H1 (cell line): Measurements from ENCODE around the gene ZNF423. TPM values are rescaled to one million over a fixed set of nuclear protein-coding genes. Genes with fewer than 3 reads are reported as not detected.
A peak's percentile ranks its signal among the peaks of the same experiment; 100 is the strongest.

Source experiments
- CTCF ChIA-PET: fragments of 300-600 bp; sonication (Branson Sonifier 250); formaldehyde crosslinking; loops from one replicate; lab custom pipeline; 2021; ENCODE audit not compliant: partially characterized antibody; lab: Charles Lee
- POLR2A ChIA-PET: fragments of 300-600 bp; sonication (Branson Sonifier 250); formaldehyde crosslinking; loops from one replicate; lab custom pipeline; 2021; ENCODE audit warnings: inconsistent platforms; ENCODE audit not compliant: partially characterized antibody; lab: Charles Lee
- DNase-seq, 2 experiments: peaks; one replicate each; pipeline versions ENCODE4 v3.0.0 to v3.0.0-alpha.2; 2010 to 2022; ENCODE audit warnings: low spot score in 2 of 2, low read depth in 1 of 2, mixed read lengths in 1 of 2
- FAIRE-seq: peaks from 2 replicates; lab custom pipeline; 2011; peaks lifted over from hg19 to GRCh38; lab: Jason Lieb, UNC
- H2AFZ ChIP-seq: 2 replicates; pipeline ENCODE4 v1.8.1; 2012; ENCODE audit warnings: low read length, inconsistent platforms
- H2AK5ac ChIP-seq: 2 replicates; pipeline ENCODE4 v1.6.1; 2013; ENCODE audit warnings: low read depth, low read length
- H2BK120ac ChIP-seq: replicated peaks from 2 replicates; pipeline ENCODE3; 2013; ENCODE audit warnings: low read depth, low read length, inconsistent platforms
- H2BK12ac ChIP-seq: 2 replicates; pipeline ENCODE4 v1.6.1; 2013; ENCODE audit warnings: low read depth, low read length
- H2BK15ac ChIP-seq: 2 replicates; pipeline ENCODE4 v1.6.1; 2013; ENCODE audit warnings: low read length
- H2BK20ac ChIP-seq: 2 replicates; pipeline ENCODE4 v1.6.1; 2013; ENCODE audit warnings: low read length
- H2BK5ac ChIP-seq: 2 replicates; pipeline ENCODE4 v1.6.1; 2013; ENCODE audit warnings: low read depth, low read length
- H3K14ac ChIP-seq: 2 replicates; pipeline ENCODE4 v1.6.1; 2013; ENCODE audit warnings: inconsistent platforms; ENCODE audit not compliant: insufficient read length
- H3K18ac ChIP-seq: 2 replicates; pipeline ENCODE4 v1.6.1; 2013; ENCODE audit warnings: low read length; ENCODE audit errors: extremely low read depth
- H3K23ac ChIP-seq: 2 replicates; pipeline ENCODE4 v1.6.1; 2013; ENCODE audit warnings: inconsistent platforms; ENCODE audit not compliant: insufficient read length
- H3K23me2 ChIP-seq: 2 replicates; pipeline ENCODE4 v1.6.1; 2013; ENCODE audit warnings: low read depth, low read length
- H3K27ac ChIP-seq: 2 replicates; pipeline ENCODE4 v1.6.1; 2011; ENCODE audit warnings: low read depth, low read length, inconsistent platforms
- H3K27me3 ChIP-seq, 4 experiments: replicated peaks in 1 of 4; 1 replicate in 1 of 4; 2 replicates in 3 of 4; pipeline versions ENCODE4 v1.6.1 to v1.8.1; 2011 to 2013; ENCODE audit warnings: low read length in 3 of 4, mild to moderate bottlenecking in 3 of 4, inconsistent platforms in 2 of 4, mixed read lengths in 2 of 4, moderate library complexity in 1 of 4; ENCODE audit not compliant: control insufficient read depth in 3 of 4, insufficient read depth in 3 of 4; ENCODE audit errors: extremely low read depth in 1 of 4
- H3K36me3 ChIP-seq, 4 experiments: 2 replicates each; pipeline versions ENCODE4 v1.6.1 to v1.8.1; 2011 to 2013; ENCODE audit warnings: mild to moderate bottlenecking in 4 of 4, low read length in 3 of 4, moderate library complexity in 2 of 4, control low read depth in 1 of 4, inconsistent platforms in 1 of 4; ENCODE audit not compliant: insufficient read depth in 4 of 4, control insufficient read depth in 2 of 4
- H3K4ac ChIP-seq: replicated peaks from 2 replicates; pipeline ENCODE3; 2013; ENCODE audit warnings: low read length, low read depth, mixed read lengths, inconsistent platforms; ENCODE audit not compliant: insufficient read length
- H3K4me1 ChIP-seq, 4 experiments: replicated peaks in 1 of 4; 1 replicate in 1 of 4; 2 replicates in 3 of 4; pipeline versions ENCODE4 v1.6.1 to v1.8.1; 2011 to 2013; ENCODE audit warnings: low read length in 3 of 4, inconsistent platforms in 2 of 4, mixed read lengths in 1 of 4; ENCODE audit not compliant: insufficient read depth in 4 of 4, control insufficient read depth in 3 of 4
- H3K4me2 ChIP-seq, 2 experiments: 2 replicates each; pipeline versions ENCODE4 v1.6.1 to v1.8.1; 2011 to 2013; ENCODE audit warnings: low read depth in 2 of 2, low read length in 2 of 2, control low read depth in 1 of 2, inconsistent platforms in 1 of 2, mild to moderate bottlenecking in 1 of 2; ENCODE audit not compliant: insufficient read depth in 1 of 2
- H3K4me3 ChIP-seq, 4 experiments: fragments of 200-600, 300-600 bp in 1 of 4; sonication (generic), shearing (Covaris generic), sonication (Bioruptor Twin) in 1 of 4; 2 replicates each; pipeline versions ENCODE4 v1.5.1 to v1.8.1; 2011 to 2016; ENCODE audit warnings: low read length in 4 of 4, low read depth in 3 of 4, control low read depth in 2 of 4, inconsistent platforms in 2 of 4, mild to moderate bottlenecking in 2 of 4, mixed read lengths in 1 of 4, moderate library complexity in 1 of 4; ENCODE audit not compliant: insufficient read depth in 2 of 4; ENCODE audit errors: extremely low read depth in 1 of 4
- H3K56ac ChIP-seq: replicated peaks from 2 replicates; pipeline ENCODE3; 2013; ENCODE audit warnings: low read depth, mild to moderate bottlenecking, mixed read lengths, low read length, inconsistent platforms; ENCODE audit not compliant: insufficient read length
- H3K79me1 ChIP-seq: 2 replicates; pipeline ENCODE4 v1.6.1; 2013; ENCODE audit warnings: low read depth, low read length, control low read depth
- H3K79me2 ChIP-seq, 2 experiments: 2 replicates each; pipeline versions ENCODE4 v1.6.1 to v1.8.1; 2012 to 2013; ENCODE audit warnings: low read length in 2 of 2, mild to moderate bottlenecking in 2 of 2, inconsistent platforms in 1 of 2; ENCODE audit not compliant: insufficient read depth in 2 of 2, control insufficient read depth in 1 of 2
- H3K9ac ChIP-seq, 4 experiments: replicated peaks in 1 of 4; 1 replicate in 1 of 4; 2 replicates in 3 of 4; pipeline versions ENCODE4 v1.6.1 to v1.8.1; 2011 to 2013; ENCODE audit warnings: low read depth in 3 of 4, low read length in 3 of 4, control low read depth in 2 of 4, mild to moderate bottlenecking in 2 of 4, moderate library complexity in 2 of 4, inconsistent platforms in 1 of 4; ENCODE audit errors: extremely low read depth in 1 of 4
- H3K9me3 ChIP-seq, 2 experiments: 2 replicates each; pipeline versions ENCODE4 v1.6.1 to v1.8.1; 2012 to 2013; ENCODE audit warnings: mild to moderate bottlenecking in 2 of 2, moderate library complexity in 2 of 2, control low read depth in 1 of 2, inconsistent platforms in 1 of 2, low read depth in 1 of 2, low read length in 1 of 2, mixed read lengths in 1 of 2; ENCODE audit not compliant: insufficient read depth in 2 of 2
- H4K20me1 ChIP-seq, 2 experiments: replicated peaks in 1 of 2; 2 replicates each; pipeline versions ENCODE3 to v1.8.1; 2011 to 2013; ENCODE audit warnings: inconsistent platforms in 2 of 2, low read length in 2 of 2, mild to moderate bottlenecking in 1 of 2; ENCODE audit not compliant: insufficient read depth in 2 of 2, control insufficient read depth in 1 of 2
- H4K5ac ChIP-seq: 2 replicates; pipeline ENCODE4 v1.6.1; 2013; ENCODE audit warnings: low read length, low read depth, mixed read lengths, inconsistent platforms; ENCODE audit not compliant: insufficient read length
- H4K8ac ChIP-seq: 2 replicates; pipeline ENCODE4 v1.8.0; 2013; ENCODE audit warnings: mild to moderate bottlenecking, moderate library complexity, low read length, inconsistent platforms; ENCODE audit not compliant: insufficient read depth; ENCODE audit errors: extremely low read depth
- H4K91ac ChIP-seq: replicated peaks from 2 replicates; pipeline ENCODE3; 2013; ENCODE audit warnings: low read length, mixed read lengths, inconsistent platforms; ENCODE audit not compliant: insufficient read length
- EGR1 ChIP-seq: IDR thresholded peaks from 2 replicates; pipeline ENCODE4 v1.6.1; 2011; ENCODE audit warnings: low read depth, low read length, borderline replicate concordance
- JUN ChIP-seq: IDR thresholded peaks from 2 replicates; pipeline ENCODE4 v1.6.1; 2011; ENCODE audit warnings: low read depth, mild to moderate bottlenecking, improper control_type of control experiment, low read length
- KDM4A ChIP-seq: IDR thresholded peaks from one replicate; pipeline ENCODE4 v1.7.1; 2012; ENCODE audit warnings: low read depth, mild to moderate bottlenecking, moderate library complexity, low read length, inconsistent platforms; ENCODE audit not compliant: severe bottlenecking
- POLR2A ChIP-seq, 2 experiments: IDR thresholded peaks; 1 replicate in 1 of 2; 2 replicates in 1 of 2; pipeline ENCODE4 v1.6.1; 2011; ENCODE audit warnings: low read depth in 2 of 2, low read length in 2 of 2, mild to moderate bottlenecking in 2 of 2; ENCODE audit errors: control extremely low read depth in 1 of 2
- RFX5 ChIP-seq: IDR thresholded peaks from 2 replicates; pipeline ENCODE4 v1.6.1; 2011; ENCODE audit warnings: low read depth, low read length, improper control_type of control experiment, borderline replicate concordance
- SUZ12 ChIP-seq: fragments of 200-600 bp; sonication (generic); IDR thresholded peaks from 2 replicates; pipeline ENCODE4 v1.6.1; 2012; ENCODE audit warnings: mild to moderate bottlenecking, inconsistent platforms, low read length, moderate library complexity, mixed read lengths
- YY1 ChIP-seq: IDR thresholded peaks from 2 replicates; pipeline ENCODE4 v1.6.1; 2011; ENCODE audit warnings: low read depth, mild to moderate bottlenecking, low read length
- WGBS, 2 experiments: shearing (Covaris generic) in 1 of 2; methylation state at CpG; one replicate each; pipeline versions ENCODE4 v1.1.6 to v1.1.7; 2013 to 2015; ENCODE audit warnings: low lambda C conversion rate in 2 of 2, mixed read lengths in 2 of 2, inconsistent platforms in 1 of 2, low coverage in 1 of 2, missing lambda C conversion rate in 1 of 2; ENCODE audit not compliant: insufficient replicate concordance in 2 of 2, insufficient coverage in 1 of 2, insufficient read length in 1 of 2; ENCODE audit errors: extremely low coverage in 1 of 2, missing lambda C conversion rate in 1 of 2; 5-methylcytosine and 5-hydroxymethylcytosine counted together
- polyA plus RNA-seq, 7 experiments: library from polyadenylated mRNA; depleted of rRNA in 3 of 7; stranded (reverse) in 5 of 7; unstranded in 2 of 7; fragments of >200 nt in 5 of 7; fragments of 200-250 nt in 2 of 7; gene quantifications; 1 replicate in 5 of 7; 2 replicates in 1 of 7; 4 replicates in 1 of 7; pipeline versions ENCODE4 v1.2.1 to v1.2.3, GENCODE V29; 2011 to 2013; ENCODE audit warnings: missing spikeins in 2 of 7, mixed read lengths in 2 of 7
- total RNA-seq: library from RNA; stranded (reverse); fragmentation: NEBNext Ultra II Directional; extraction: Animal tissue kit (Norgen Biotek cat#: 25700); gene quantifications from 2 replicates; pipeline ENCODE4 v1.2.1, GENCODE V29; 2021

ZNF423 gene
- total and polyA plus RNA-seq, 2 of the 8 experiments (the other 6 are each of a cell fraction or from before 2014, with no cell fraction given): 38.2 to 52.3 TPM

GRCh38 chr16:49531931-49532840, 323.7 kb downstream of the ZNF423 start:
- no peak overlapping the region for H4K5ac ChIP-seq
- no peaks in the 10 kb centered on the region for H3K27me3 ChIP-seq
- no peak overlapping the region for H3K14ac ChIP-seq
- H2BK12ac ChIP-seq: no peak overlapping the region
- H4K8ac ChIP-seq: 0 out of 2 replicates have a peak overlapping the region, but pooled peaks have one; percentile 11
- DNase-seq: no peak
- H4K20me1 ChIP-seq: peaks cover 0 to 3% of the 10 kb centered on the region in 2 experiments
- no peaks in the 10 kb centered on the region for H3K36me3 ChIP-seq
- no peak overlapping the region for H3K4ac ChIP-seq
- no peak overlapping the region for H2BK5ac ChIP-seq
- H3K79me2 ChIP-seq: peaks cover 0 to 3% of the 10 kb centered on the region in 2 experiments; a peak in 1 of 4 replicates
- H3K4me3 ChIP-seq: no peak overlapping the region; a peak in 1 of 8 replicates
- H3K9me3 ChIP-seq: no peaks in the 10 kb centered on the region
- H3K9ac ChIP-seq: no peak overlapping the region
- H3K4me1 ChIP-seq: peaks cover 4 to 31% (median 18%) of the 10 kb centered on the region in 4 experiments
- 0 out of 2 replicates have a peak, but pooled peaks cover 2% of the 10 kb centered on the region for H3K79me1 ChIP-seq
- no peak overlapping the region for H2AK5ac ChIP-seq
- H3K4me2 ChIP-seq: no peak overlapping the region
- no peak overlapping the region for H2BK120ac ChIP-seq
- TF ChIP-seq POLR2A (IDR thresholded peaks at IDR 0.05; ENCODE audit: control extremely low read depth in 1 of 2, low read depth in 2 of 2, low read length in 2 of 2): no peak
- TF ChIP-seq JUN: no peak
- no peak for TF ChIP-seq RFX5
- TF ChIP-seq EGR1: no peak
- no peak for TF ChIP-seq YY1
- TF ChIP-seq SUZ12: no peak
- no peak for TF ChIP-seq KDM4A
- no peak overlapping the region for H4K91ac ChIP-seq
- 84% methylated on average over 22 of the region's 22 CpGs; no CpG with 5 or more reads in 1 of the 2 experiments for WGBS, 2 experiments
- no peak overlapping the region for H2BK20ac ChIP-seq
- CTCF ChIA-PET: interaction anchor here (0.6 to 2.2 kb wide), 6 partner anchors 8 to 90 kb away, joined by 3 to 9 read pairs (median 4); no protein-coding TSS in a partner anchor
- H2BK15ac ChIP-seq: no peak overlapping the region
- H2AFZ ChIP-seq: no peak overlapping the region
- H3K23me2 ChIP-seq: 0 out of 2 replicates have a peak, but pooled peaks cover 2% of the 10 kb centered on the region
- no peak for FAIRE-seq
- no peak overlapping the region for H3K23ac ChIP-seq
- no peak overlapping the region for H3K56ac ChIP-seq
- no peak overlapping the region for H3K27ac ChIP-seq
- POLR2A ChIA-PET: no interaction called here
- H3K18ac ChIP-seq: no peak overlapping the region; the same call in 1 of the 2 replicates
